Keratinocyte (primary cell): ENCODE results near the gene CHML. TPM values are rescaled to one million over a fixed set of nuclear protein-coding genes. Genes with fewer than 3 reads are reported as not detected.

Source experiments
- DNase-seq: peaks from one replicate; pipeline ENCODE4 v3.0.0-alpha.2; 2011; ENCODE audit warnings: low read depth, missing footprints, low spot score
- FAIRE-seq: peaks from 2 replicates; lab custom pipeline; 2011; peaks lifted over from hg19 to GRCh38; lab: Jason Lieb, UNC
- H2AFZ ChIP-seq: 2 replicates; pipeline ENCODE4 v1.6.0; 2012; ENCODE audit warnings: low read length, control low read depth, inconsistent platforms; ENCODE audit not compliant: control insufficient read depth
- H3K27ac ChIP-seq: 2 replicates; pipeline ENCODE4 v1.5.1; 2011; ENCODE audit warnings: low read length; ENCODE audit not compliant: control insufficient read depth, insufficient read depth
- H3K27me3 ChIP-seq: 3 replicates; pipeline ENCODE4 v1.6.0; 2011; ENCODE audit warnings: low read length; ENCODE audit not compliant: control insufficient read depth, insufficient read depth; ENCODE audit errors: extremely low read depth
- H3K36me3 ChIP-seq, 2 experiments: 2 replicates in 1 of 2; 3 replicates in 1 of 2; pipeline ENCODE4 v1.5.1; 2011; ENCODE audit warnings: low read length in 2 of 2, mild to moderate bottlenecking in 1 of 2; ENCODE audit not compliant: control insufficient read depth in 2 of 2, insufficient read depth in 2 of 2; ENCODE audit errors: extremely low read depth in 1 of 2
- H3K4me1 ChIP-seq: 3 replicates; pipeline ENCODE4 v1.5.1; 2011; ENCODE audit warnings: low read length; ENCODE audit not compliant: control insufficient read depth, insufficient read depth; ENCODE audit errors: extremely low read depth
- H3K4me2 ChIP-seq: 3 replicates; pipeline ENCODE4 v1.6.0; 2011; ENCODE audit warnings: low read depth, low read length; ENCODE audit not compliant: control insufficient read depth, insufficient read depth; ENCODE audit errors: extremely low read depth
- H3K4me3 ChIP-seq, 3 experiments: fragments of 200-600 bp in 1 of 3; sonication (generic) in 1 of 3; 2 replicates in 2 of 3; 3 replicates in 1 of 3; pipeline ENCODE4 v1.5.1; 2011 to 2016; ENCODE audit warnings: low read length in 3 of 3, mild to moderate bottlenecking in 3 of 3, control low read depth in 2 of 3, inconsistent platforms in 1 of 3, low read depth in 1 of 3, mixed read lengths in 1 of 3, mixed run types in 1 of 3, moderate library complexity in 1 of 3; ENCODE audit not compliant: control insufficient read depth in 2 of 3, insufficient read depth in 2 of 3; ENCODE audit errors: extremely low read depth in 1 of 3
- H3K79me2 ChIP-seq: 2 replicates; pipeline ENCODE4 v1.6.0; 2012; ENCODE audit warnings: low read length; ENCODE audit not compliant: control insufficient read depth, insufficient read depth
- H3K9ac ChIP-seq: 3 replicates; pipeline ENCODE4 v1.6.0; 2011; ENCODE audit warnings: low read length; ENCODE audit not compliant: control insufficient read depth, insufficient read depth; ENCODE audit errors: extremely low read depth
- H3K9me1 ChIP-seq: 3 replicates; pipeline ENCODE4 v1.6.0; 2011; ENCODE audit warnings: low read length; ENCODE audit not compliant: control insufficient read depth, insufficient read depth; ENCODE audit errors: extremely low read depth
- H3K9me3 ChIP-seq: 2 replicates; pipeline ENCODE4 v1.5.1; 2012; ENCODE audit warnings: low read depth, low read length; ENCODE audit not compliant: control insufficient read depth
- H4K20me1 ChIP-seq: 3 replicates; pipeline ENCODE4 v1.6.0; 2011; ENCODE audit warnings: low read length; ENCODE audit not compliant: control insufficient read depth, insufficient read depth; ENCODE audit errors: extremely low read depth
- EZH2 ChIP-seq: IDR thresholded peaks from one replicate; pipeline ENCODE4 v1.6.1; 2012; ENCODE audit warnings: inconsistent platforms, mild to moderate bottlenecking, low read length, moderate library complexity
- dilution Hi-C: fragments of 300-500 bp; cut with MboI; formaldehyde crosslinking; loops from one replicate; pipeline ENCODE4 v1.7.0; 2020; ENCODE audit warnings: low sequenced_read_pairs; ENCODE audit not compliant: extremely low pct_ligation_motif_present
- polyA minus RNA-seq, 3 experiments: library from RNA; depleted of rRNA, polyadenylated mRNA; stranded (reverse); fragments of >200 nt; gene quantifications; 1 replicate in 1 of 3; 2 replicates in 1 of 3; 3 replicates in 1 of 3; pipeline ENCODE4 v1.2.3, GENCODE V29; 2011
- polyA plus RNA-seq, 5 experiments: library from polyadenylated mRNA; depleted of rRNA in 3 of 5; stranded (reverse) in 3 of 5; stranded (forward) in 1 of 5; unstranded in 1 of 5; fragments of >200 nt; gene quantifications; 1 replicate in 1 of 5; 2 replicates in 3 of 5; 3 replicates in 1 of 5; pipeline versions ENCODE4 v1.2.1 to v1.2.3, GENCODE V29; 2011 to 2012; ENCODE audit warnings: missing spikeins in 2 of 5, low read depth in 1 of 5, low replicate concordance in 1 of 5
- TF ChIP-seq, protein P1 (sequence below), 3 experiments: IDR thresholded peaks in 1 of 3; conservative IDR thresholded peaks in 1 of 3; optimal IDR thresholded peaks in 1 of 3; 2 replicates in 2 of 3; 3 replicates in 1 of 3; pipeline versions ENCODE3 to v1.5.1; 2011; ENCODE audit warnings: low read length in 3 of 3, mild to moderate bottlenecking in 3 of 3, moderate library complexity in 2 of 3, control low read depth in 1 of 3, inconsistent platforms in 1 of 3; ENCODE audit not compliant: insufficient read depth in 2 of 3; ENCODE audit errors: extremely low read depth in 1 of 3

Gene CHML
- 5.2 to 8.3 TPM (median 7.3 TPM) in 3 replicates for polyA plus RNA-seq
- 3.7 TPM for polyA plus RNA-seq (2011; ENCODE audit: low read depth)
- 2.0 and 6.1 TPM in 2 replicates for polyA plus RNA-seq (2011; cell fraction: cytosol; rRNA removed)
- polyA plus RNA-seq (2011; cell fraction: nucleus; rRNA removed), result 8.0 and 10.0 TPM in 2 replicates
- polyA plus RNA-seq (2012; ENCODE audit: low replicate concordance), result 3.6 and 6.4 TPM in 2 replicates
- polyA minus RNA-seq, result 13.1 to 28.4 TPM (median 22.4 TPM) in 3 replicates
- polyA minus RNA-seq (2011; cell fraction: cytosol; rRNA and poly(A)+ RNA removed), result 9.0 TPM
- polyA minus RNA-seq (2011; cell fraction: nucleus; rRNA and poly(A)+ RNA removed), result 10.2 and 19.5 TPM in 2 replicates

GRCh38 chr1:241640149-241640866 is at the start of gene CHML, which contains the start of gene OPN3:
CHML (minus strand) TSS chr1:241640369; CDS start chr1:241635766, 4,603 bp downstream.
OPN3 (minus strand) TSS chr1:241640369; CDS start chr1:241640254, 115 bp downstream.
- H3K36me3 ChIP-seq, result peaks cover 0 to 5% of the 10 kb centered on the region in 2 experiments
- TF ChIP-seq, protein P1, sequence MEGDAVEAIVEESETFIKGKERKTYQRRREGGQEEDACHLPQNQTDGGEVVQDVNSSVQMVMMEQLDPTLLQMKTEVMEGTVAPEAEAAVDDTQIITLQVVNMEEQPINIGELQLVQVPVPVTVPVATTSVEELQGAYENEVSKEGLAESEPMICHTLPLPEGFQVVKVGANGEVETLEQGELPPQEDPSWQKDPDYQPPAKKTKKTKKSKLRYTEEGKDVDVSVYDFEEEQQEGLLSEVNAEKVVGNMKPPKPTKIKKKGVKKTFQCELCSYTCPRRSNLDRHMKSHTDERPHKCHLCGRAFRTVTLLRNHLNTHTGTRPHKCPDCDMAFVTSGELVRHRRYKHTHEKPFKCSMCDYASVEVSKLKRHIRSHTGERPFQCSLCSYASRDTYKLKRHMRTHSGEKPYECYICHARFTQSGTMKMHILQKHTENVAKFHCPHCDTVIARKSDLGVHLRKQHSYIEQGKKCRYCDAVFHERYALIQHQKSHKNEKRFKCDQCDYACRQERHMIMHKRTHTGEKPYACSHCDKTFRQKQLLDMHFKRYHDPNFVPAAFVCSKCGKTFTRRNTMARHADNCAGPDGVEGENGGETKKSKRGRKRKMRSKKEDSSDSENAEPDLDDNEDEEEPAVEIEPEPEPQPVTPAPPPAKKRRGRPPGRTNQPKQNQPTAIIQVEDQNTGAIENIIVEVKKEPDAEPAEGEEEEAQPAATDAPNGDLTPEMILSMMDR (optimal IDR thresholded peaks at IDR 0.05 in 1 of 3, IDR thresholded peaks at IDR 0.05 in 1 of 3, conservative IDR thresholded peaks at IDR 0.05 in 1 of 3; ENCODE audit: extremely low read depth in 1 of 3, insufficient read depth in 2 of 3, low read length in 3 of 3), result no peak
- no peak for TF ChIP-seq EZH2
- H3K79me2 ChIP-seq, result peaks cover 42% of the 10 kb centered on the region
- H3K9ac ChIP-seq, result peak within 1 kb of the TSS; percentile 92
- no peaks in the 10 kb centered on the region for H3K9me3 ChIP-seq
- H4K20me1 ChIP-seq, result no peaks in the 10 kb centered on the region
- H3K27me3 ChIP-seq, result no peaks in the 10 kb centered on the region
- dilution Hi-C loops, result no loop called here
- FAIRE-seq (no peak), DNase-seq (no peak)
- H3K4me3 ChIP-seq, result peak within 1 kb of the TSS; percentile 63 to 86 (median 68)
- peak within 1 kb of the TSS; percentile 86 for H3K4me2 ChIP-seq
- H3K27ac ChIP-seq, result peak within 1 kb of the TSS; percentile 75
- no peaks in the 10 kb centered on the region for H3K9me1 ChIP-seq
- peak within 1 kb of the TSS; percentile 87 for H2AFZ ChIP-seq
- H3K4me1 ChIP-seq, result peaks cover 25% of the 10 kb centered on the region

DNA sequence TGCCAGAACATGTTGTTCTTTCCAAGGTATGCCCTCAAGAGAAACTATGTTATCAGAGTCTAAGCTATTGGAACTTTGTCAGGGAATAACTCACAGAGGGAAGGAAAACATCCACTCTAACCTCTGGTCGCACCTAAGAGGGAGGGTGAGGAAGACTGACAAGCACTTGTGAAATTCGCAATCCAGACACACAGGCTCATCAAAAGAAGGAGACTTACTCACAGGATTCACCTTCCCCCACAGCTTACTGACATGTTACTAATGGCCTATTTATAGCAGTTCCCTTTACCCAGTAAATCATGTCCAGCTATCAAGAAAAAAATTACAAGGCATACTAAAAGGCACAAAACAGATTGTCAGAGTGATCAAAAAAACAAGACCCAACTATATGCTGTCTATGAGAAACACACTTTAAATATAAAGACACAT is 48.8 kb upstream of the CHML start:
- H3K79me2 ChIP-seq, result no peaks in the 10 kb centered on the region

More for the DNA sequence above, 48.8 kb upstream of the CHML start:
- no peaks in the 10 kb centered on the region for H3K36me3 ChIP-seq
- FAIRE-seq (peak; percentile 99), DNase-seq (peak; percentile 93)
- peak overlapping the region; percentile 79 for H2AFZ ChIP-seq
- peak overlapping the region; percentile 54 for H3K9ac ChIP-seq
- no peaks in the 10 kb centered on the region for H3K9me3 ChIP-seq
- peak overlapping the region; percentile 80 for H3K4me2 ChIP-seq
- H3K4me3 ChIP-seq, result peak overlapping the region in 1 of 3 experiments; percentile 0
- peak overlapping the region; percentile 85 for H3K27ac ChIP-seq
- dilution Hi-C loops, result no loop called here
- no peaks in the 10 kb centered on the region for H4K20me1 ChIP-seq
- H3K27me3 ChIP-seq, result no peaks in the 10 kb centered on the region
- no peaks in the 10 kb centered on the region for H3K9me1 ChIP-seq
- peaks cover 18% of the 10 kb centered on the region for H3K4me1 ChIP-seq
- no peak for TF ChIP-seq EZH2
- TF ChIP-seq, protein P1 (optimal IDR thresholded peaks at IDR 0.05 in 1 of 3, IDR thresholded peaks at IDR 0.05 in 1 of 3, conservative IDR thresholded peaks at IDR 0.05 in 1 of 3; ENCODE audit: extremely low read depth in 1 of 3, insufficient read depth in 2 of 3, low read length in 3 of 3), result no peak
